ENCODE measurements around the gene FMNL2. TPM values are rescaled to one million over a fixed set of nuclear protein-coding genes. Genes with fewer than 3 reads are reported as not detected.

The FMNL2 gene
- total and polyA plus RNA-seq, 4 experiments from 2014 or later, result 0.06 to 1.6 (median 0.94) TPM; not detected in 1

- H3K27me3 ChIP-seq (ENCODE audit: insufficient read depth, low read length), result no peaks in the 10 kb centered on the region
- ChIA-PET CTCF (ENCODE audit: partially characterized antibody) (no interaction called here), POLR2A (ENCODE audit: partially characterized antibody) (no interaction called here)
- H3K9me3 ChIP-seq (ENCODE audit: control insufficient read depth in 1 of 2, low read length in 2 of 2), result no peaks in the 10 kb centered on the region
- no peak overlapping the region for H3K27ac ChIP-seq (ENCODE audit: low read depth, low read length)
- H3K27ac Mint-ChIP-seq, result no peak overlapping the region
- intact Hi-C loops (cut with micrococcal nuclease), result no loop called here
- H3K36me3 ChIP-seq (ENCODE audit: insufficient read depth, low read length), result no peaks in the 10 kb centered on the region
- no peak overlapping the region for H3K4me3 ChIP-seq (ENCODE audit: low read length in 2 of 2)
- DNase-seq, result no peak
- no peaks in the 10 kb centered on the region for H3K36me3 Mint-ChIP-seq
- no peak overlapping the region for H3K4me3 Mint-ChIP-seq
- peaks cover 0 to 4% (median 0%) of the 10 kb centered on the region in 8 donors for H3K9me3 Mint-ChIP-seq
- peaks cover 3 to 13% of the 10 kb centered on the region in 2 donors for H3K27me3 Mint-ChIP-seq
- no peaks in the 10 kb centered on the region for H3K4me1 ChIP-seq (ENCODE audit: insufficient read depth, low read length)
- H3K4me1 Mint-ChIP-seq, result peaks cover 0 to 3% (median 0%) of the 10 kb centered on the region in 4 donors
These were observed 115.2 kb downstream of the FMNL2 start for GRCh38 chr2:152450176-152450575.

- CTCF ChIA-PET (ENCODE audit: partially characterized antibody), result no interaction called here
- Mint-ChIP-seq H3K4me1 (no peaks in the 10 kb centered on the region), H3K27ac (no peak overlapping the region)
These were observed 117.4 kb downstream of the FMNL2 start for GRCh38 chr2:152452256-152452973.

GRCh38 chr2:152453129-152453911 lies 118.3 kb downstream of the FMNL2 start:
- CTCF ChIA-PET (ENCODE audit: partially characterized antibody), result no interaction called here
- no peak for DNase-seq

More at GRCh38 chr2:152452256-152452973, 117.4 kb downstream of the FMNL2 start:
- Mint-ChIP-seq H3K27me3 (peaks cover 3 to 12% of the 10 kb centered on the region in 2 donors), H3K9me3 (peaks cover 0 to 4% (median 0%) of the 10 kb centered on the region in 8 donors), H3K4me3 (no peak overlapping the region), H3K36me3 (no peaks in the 10 kb centered on the region)
- intact Hi-C loops (cut with micrococcal nuclease), result no loop called here
- Histone ChIP-seq H3K36me3 (ENCODE audit: insufficient read depth, low read length) (no peaks in the 10 kb centered on the region), H3K27me3 (ENCODE audit: insufficient read depth, low read length) (no peaks in the 10 kb centered on the region), H3K4me1 (ENCODE audit: insufficient read depth, low read length) (no peaks in the 10 kb centered on the region), H3K27ac (ENCODE audit: low read depth, low read length) (no peak overlapping the region), H3K4me3 (ENCODE audit: low read length in 2 of 2) (no peak overlapping the region), H3K9me3 (ENCODE audit: control insufficient read depth in 1 of 2, low read length in 2 of 2) (no peaks in the 10 kb centered on the region)
- POLR2A ChIA-PET (ENCODE audit: partially characterized antibody), result no interaction called here
- DNase-seq, result no peak

GRCh38 chr2:152454371-152454770 lies 119.4 kb downstream of the FMNL2 start:
- H3K27me3 ChIP-seq (ENCODE audit: insufficient read depth, low read length), result no peaks in the 10 kb centered on the region
- Mint-ChIP-seq H3K27me3 (peaks cover 3 to 10% of the 10 kb centered on the region in 2 donors), H3K9me3 (peaks cover 0 to 4% (median 0%) of the 10 kb centered on the region in 8 donors), H3K27ac (no peak overlapping the region), H3K4me3 (no peak overlapping the region), H3K36me3 (no peaks in the 10 kb centered on the region), H3K4me1 (no peaks in the 10 kb centered on the region)
- no peaks in the 10 kb centered on the region for H3K4me1 ChIP-seq (ENCODE audit: insufficient read depth, low read length)
- ChIA-PET CTCF (ENCODE audit: partially characterized antibody) (no interaction called here), POLR2A (ENCODE audit: partially characterized antibody) (no interaction called here)
- no peaks in the 10 kb centered on the region for H3K36me3 ChIP-seq (ENCODE audit: insufficient read depth, low read length)
- no peak overlapping the region for H3K27ac ChIP-seq (ENCODE audit: low read depth, low read length)
- DNase-seq, result no peak
- intact Hi-C loops (cut with micrococcal nuclease), result no loop called here
- H3K9me3 ChIP-seq (ENCODE audit: control insufficient read depth in 1 of 2, low read length in 2 of 2), result no peaks in the 10 kb centered on the region
- H3K4me3 ChIP-seq (ENCODE audit: low read length in 2 of 2), result no peak overlapping the region

More at GRCh38 chr2:152453129-152453911, 118.3 kb downstream of the FMNL2 start:
- peaks cover 3 to 10% of the 10 kb centered on the region in 2 donors for H3K27me3 Mint-ChIP-seq
- H3K27me3 ChIP-seq (ENCODE audit: insufficient read depth, low read length), result no peaks in the 10 kb centered on the region
- H3K4me1 ChIP-seq (ENCODE audit: insufficient read depth, low read length), result no peaks in the 10 kb centered on the region
- no peaks in the 10 kb centered on the region for H3K36me3 ChIP-seq (ENCODE audit: insufficient read depth, low read length)
- H3K36me3 Mint-ChIP-seq, result no peaks in the 10 kb centered on the region
- no peaks in the 10 kb centered on the region for H3K4me1 Mint-ChIP-seq
- no peak overlapping the region for H3K27ac Mint-ChIP-seq
- H3K4me3 Mint-ChIP-seq, result no peak overlapping the region
- POLR2A ChIA-PET (ENCODE audit: partially characterized antibody), result no interaction called here
- H3K27ac ChIP-seq (ENCODE audit: low read depth, low read length), result no peak overlapping the region
- peaks cover 0 to 4% (median 0%) of the 10 kb centered on the region in 8 donors for H3K9me3 Mint-ChIP-seq
- intact Hi-C loops (cut with micrococcal nuclease), result no loop called here
- H3K9me3 ChIP-seq (ENCODE audit: control insufficient read depth in 1 of 2, low read length in 2 of 2), result no peaks in the 10 kb centered on the region
- H3K4me3 ChIP-seq (ENCODE audit: low read length in 2 of 2), result no peak overlapping the region

GRCh38 chr2:152454960-152455359 lies 120.0 kb downstream of the FMNL2 start:
- no peak overlapping the region for H3K27ac Mint-ChIP-seq
- CTCF ChIA-PET (ENCODE audit: partially characterized antibody), result no interaction called here

DNA sequence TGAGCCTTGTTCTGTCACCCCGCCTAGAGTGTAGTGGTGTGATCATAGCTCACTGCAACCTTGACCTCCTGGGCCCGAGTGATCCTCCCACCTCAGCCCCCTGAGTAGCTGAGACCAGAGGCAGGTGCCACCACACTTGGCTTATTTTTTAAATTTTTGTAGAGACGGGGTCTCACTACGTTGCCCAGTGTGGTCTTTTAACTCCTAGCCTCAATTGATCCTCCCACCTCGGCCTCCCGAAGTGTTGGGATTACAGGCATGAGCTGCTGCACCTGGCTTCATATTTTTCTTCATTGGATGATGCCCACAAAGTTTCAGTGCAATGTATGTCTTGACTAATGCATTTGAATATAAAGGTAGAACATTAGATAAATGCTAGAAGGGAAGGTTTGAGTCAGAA lies 120.8 kb downstream of the FMNL2 start:
- H3K36me3 Mint-ChIP-seq, result no peaks in the 10 kb centered on the region
- intact Hi-C loops (cut with micrococcal nuclease), result no loop called here
- peaks cover 3 to 8% of the 10 kb centered on the region in 2 donors for H3K27me3 Mint-ChIP-seq
- Histone ChIP-seq H3K4me1 (ENCODE audit: insufficient read depth, low read length) (no peaks in the 10 kb centered on the region), H3K9me3 (ENCODE audit: control insufficient read depth in 1 of 2, low read length in 2 of 2) (no peaks in the 10 kb centered on the region), H3K27me3 (ENCODE audit: insufficient read depth, low read length) (no peaks in the 10 kb centered on the region), H3K27ac (ENCODE audit: low read depth, low read length) (no peak overlapping the region), H3K4me3 (ENCODE audit: low read length in 2 of 2) (no peak overlapping the region), H3K36me3 (ENCODE audit: insufficient read depth, low read length) (no peaks in the 10 kb centered on the region)
- no peak overlapping the region for H3K4me3 Mint-ChIP-seq
- H3K27ac Mint-ChIP-seq, result no peak overlapping the region
- POLR2A ChIA-PET (ENCODE audit: partially characterized antibody), result no interaction called here
- CTCF ChIA-PET (ENCODE audit: partially characterized antibody), result no interaction called here
- H3K9me3 Mint-ChIP-seq, result peaks cover 0 to under 1% (median 0%) of the 10 kb centered on the region in 8 donors
- H3K4me1 Mint-ChIP-seq, result no peaks in the 10 kb centered on the region
- DNase-seq, result no peak

More at GRCh38 chr2:152454960-152455359, 120.0 kb downstream of the FMNL2 start:
- Histone ChIP-seq H3K36me3 (ENCODE audit: insufficient read depth, low read length) (no peaks in the 10 kb centered on the region), H3K9me3 (ENCODE audit: control insufficient read depth in 1 of 2, low read length in 2 of 2) (no peaks in the 10 kb centered on the region), H3K4me3 (ENCODE audit: low read length in 2 of 2) (no peak overlapping the region), H3K27me3 (ENCODE audit: insufficient read depth, low read length) (no peaks in the 10 kb centered on the region), H3K27ac (ENCODE audit: low read depth, low read length) (no peak overlapping the region), H3K4me1 (ENCODE audit: insufficient read depth, low read length) (no peaks in the 10 kb centered on the region)
- no peak for DNase-seq
- intact Hi-C loops (cut with micrococcal nuclease), result no loop called here
- Mint-ChIP-seq H3K4me1 (no peaks in the 10 kb centered on the region), H3K27me3 (peaks cover 3 to 10% of the 10 kb centered on the region in 2 donors), H3K9me3 (peaks cover 0 to 4% (median 0%) of the 10 kb centered on the region in 8 donors), H3K36me3 (no peaks in the 10 kb centered on the region), H3K4me3 (no peak overlapping the region)
- POLR2A ChIA-PET (ENCODE audit: partially characterized antibody), result no interaction called here

- Histone ChIP-seq H3K27ac (ENCODE audit: low read depth, low read length) (no peak overlapping the region), H3K27me3 (ENCODE audit: insufficient read depth, low read length) (no peaks in the 10 kb centered on the region), H3K36me3 (ENCODE audit: insufficient read depth, low read length) (no peaks in the 10 kb centered on the region), H3K9me3 (ENCODE audit: control insufficient read depth in 1 of 2, low read length in 2 of 2) (no peaks in the 10 kb centered on the region), H3K4me1 (ENCODE audit: insufficient read depth, low read length) (no peaks in the 10 kb centered on the region), H3K4me3 (ENCODE audit: low read length in 2 of 2) (no peak overlapping the region)
- H3K9me3 Mint-ChIP-seq, result no peaks in the 10 kb centered on the region
- no peak overlapping the region for H3K4me3 Mint-ChIP-seq
- no peak for DNase-seq
- H3K27me3 Mint-ChIP-seq, result peaks cover 3 to 8% of the 10 kb centered on the region in 2 donors
- CTCF ChIA-PET (ENCODE audit: partially characterized antibody), result interaction anchor here (1.0 kb wide), 1 partner anchor 22 kb away, joined by 3 read pairs; no protein-coding TSS in a partner anchor
- no peak overlapping the region for H3K27ac Mint-ChIP-seq
- intact Hi-C loops (cut with micrococcal nuclease), result no loop called here
- POLR2A ChIA-PET (ENCODE audit: partially characterized antibody), result no interaction called here
- H3K36me3 Mint-ChIP-seq, result no peaks in the 10 kb centered on the region
- H3K4me1 Mint-ChIP-seq, result no peaks in the 10 kb centered on the region
These were observed 121.3 kb downstream of the FMNL2 start for GRCh38 chr2:152456262-152456661.

Data from CD4-positive, alpha-beta memory T cell (primary cell).